K562 (cell line): ENCODE data around the gene BAD. TPM values are rescaled to one million over a fixed set of nuclear protein-coding genes. Genes with fewer than 3 reads are reported as not detected.

Experiments used
- ASH1L ChIP-seq: fragments of 450-650 bp; IDR thresholded peaks from 2 replicates; pipeline ENCODE4 v1.6.1; 2018; ENCODE audit warnings: borderline replicate concordance, mild to moderate bottlenecking, low read depth; ENCODE audit not compliant: partially characterized antibody
- COPS2 ChIP-seq: fragments of 450-650 bp; conservative IDR thresholded peaks from 2 replicates; pipeline ENCODE4 v1.6.1; 2016; ENCODE audit warnings: mild to moderate bottlenecking, moderate library complexity
- GATAD2A ChIP-seq: fragments of 450-650 bp; IDR thresholded peaks from 2 replicates; pipeline ENCODE4 v1.6.1; 2017
- NCOA1 ChIP-seq: fragments of 450-650 bp; IDR thresholded peaks from 2 replicates; pipeline ENCODE4 v1.6.1; 2016; ENCODE audit warnings: low read depth
- NEUROD1 ChIP-seq: fragments of 150-350 bp; IDR thresholded peaks from 2 replicates; pipeline ENCODE4 v1.6.1; 2014; ENCODE audit warnings: borderline replicate concordance, low read length, low read depth; ENCODE audit not compliant: partially characterized antibody
- PTTG1 ChIP-seq: fragments of 450-650 bp; IDR thresholded peaks from 2 replicates; pipeline ENCODE4 v1.6.1; 2016; ENCODE audit warnings: low read depth, mild to moderate bottlenecking, missing genetic modification characterization, missing compliant biosample characterization
- SAP30 ChIP-seq: fragments of 200-600 bp; sonication (generic); IDR thresholded peaks from 2 replicates; pipeline ENCODE4 v1.6.1; 2012; ENCODE audit warnings: borderline replicate concordance, low read depth, mild to moderate bottlenecking, moderate library complexity, low read length, control low read depth, inconsistent platforms; ENCODE audit not compliant: insufficient read depth, poor library complexity, severe bottlenecking
- SMARCE1 ChIP-seq: fragments of 450-650 bp; IDR thresholded peaks from 2 replicates; pipeline ENCODE4 v1.7.1; 2016; ENCODE audit warnings: mild to moderate bottlenecking
- ZNF696 ChIP-seq: fragments of 250-450 bp; sonication (Bioruptor Pico); conservative IDR thresholded peaks from 2 replicates; pipeline ENCODE4 v1.4.0; 2020; ENCODE audit warnings: mild to moderate bottlenecking, moderate library complexity
- polyA plus RNA-seq, 8 experiments: library from polyadenylated mRNA; depleted of rRNA in 4 of 8; stranded (reverse) in 5 of 8; unstranded in 3 of 8; fragments of >200 nt; fragmentation: Nextera tagmentation in 2 of 8; fragmentation: Illumina TruSeq in 1 of 8; extraction: Ambion mirVana in 2 of 8; extraction: Trizol in 1 of 8; gene quantifications; 2 replicates each; pipeline versions ENCODE4 v1.2.1 to v1.2.3, GENCODE V29; 2011 to 2014; ENCODE audit warnings: inconsistent platforms in 1 of 8, missing spikeins in 1 of 8
- total RNA-seq, 7 experiments: library from RNA; depleted of rRNA in 6 of 7; stranded (reverse); fragments of >200 nt in 6 of 7; fragmentation: Illumina TruSeq in 2 of 7; extraction: Trizol in 2 of 7; gene quantifications; 2 replicates each; pipeline versions ENCODE4 v1.2.1 to v1.2.3, GENCODE V29; 2011 to 2021; ENCODE audit warnings: low replicate concordance in 1 of 7
- TF ChIP-seq, protein P1 (sequence below), 2 experiments: fragments of 150-350 bp in 1 of 2; IDR thresholded peaks; 2 replicates each; pipeline ENCODE4 v1.6.1; 2012 to 2016; ENCODE audit warnings: low read depth in 2 of 2, low read length in 2 of 2, mild to moderate bottlenecking in 1 of 2, moderate library complexity in 1 of 2
- TF ChIP-seq, protein P2 (sequence below), 2 experiments: fragments of 450-650 bp in 1 of 2; sonication (generic) in 1 of 2; formaldehyde crosslinking in 1 of 2; IDR thresholded peaks; 2 replicates each; pipeline versions ENCODE4 v1.7.1 to v1.9.0; 2016 to 2022; ENCODE audit warnings: inconsistent platforms in 1 of 2, mild to moderate bottlenecking in 1 of 2, missing genetic modification reagents in 1 of 2
- TF ChIP-seq, protein P3 (sequence below): fragments of 250-450 bp; sonication (Bioruptor Pico); IDR thresholded peaks from 2 replicates; pipeline ENCODE4 v1.8.0; 2022; ENCODE audit warnings: inconsistent platforms, mild to moderate bottlenecking, moderate library complexity, borderline replicate concordance

The BAD gene
- total and polyA plus RNA-seq, 9 of the 15 experiments (the other 6 are each of a cell fraction or from before 2014, with no cell fraction given), result 0.61 to 45.6 (median 11.8) TPM

DNA sequence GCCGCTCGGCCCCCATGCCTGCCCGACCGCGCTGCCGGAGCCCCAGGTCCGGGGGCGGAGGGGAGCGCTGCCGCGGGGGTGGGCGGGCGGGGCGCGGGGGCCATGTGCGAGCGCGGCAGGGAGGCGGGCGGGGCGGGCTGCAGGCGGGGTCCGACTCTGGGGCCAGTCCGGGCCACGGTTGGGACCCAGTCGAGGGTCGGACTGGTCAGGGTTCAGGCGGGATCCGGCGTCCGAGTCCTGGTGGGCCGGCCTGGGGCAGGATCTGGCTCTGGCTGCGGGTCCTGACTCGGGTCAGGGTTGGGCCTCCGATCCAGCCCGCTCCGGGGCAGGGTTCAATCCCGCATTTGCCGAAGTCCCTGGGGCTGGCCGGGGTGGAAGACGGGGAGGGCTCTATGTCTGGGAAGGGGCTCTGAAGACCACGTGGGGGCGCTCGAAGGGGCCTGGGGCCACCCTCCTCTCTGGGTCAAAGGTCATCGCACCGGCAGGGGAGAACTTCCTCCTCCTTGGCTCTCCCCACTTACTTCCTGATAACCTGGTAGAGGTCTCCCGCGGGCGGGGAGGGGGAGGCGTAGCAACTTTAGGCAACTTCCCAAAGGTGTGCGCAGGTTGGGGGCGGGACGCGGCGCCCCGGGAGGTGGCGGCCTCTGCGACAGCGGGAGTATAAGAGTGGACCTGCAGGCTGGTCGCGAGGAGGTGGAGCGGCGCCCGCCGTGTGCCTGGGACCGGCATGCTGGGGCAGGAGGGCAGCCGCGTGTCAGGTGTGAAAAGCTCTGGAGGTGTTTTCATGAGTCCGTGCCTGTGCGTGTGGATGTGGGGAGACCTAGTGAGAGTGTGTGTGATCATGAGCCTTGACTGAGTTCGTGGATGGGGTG is 21.5 kb upstream of the BAD start (continued):
- TF ChIP-seq, protein P1, sequence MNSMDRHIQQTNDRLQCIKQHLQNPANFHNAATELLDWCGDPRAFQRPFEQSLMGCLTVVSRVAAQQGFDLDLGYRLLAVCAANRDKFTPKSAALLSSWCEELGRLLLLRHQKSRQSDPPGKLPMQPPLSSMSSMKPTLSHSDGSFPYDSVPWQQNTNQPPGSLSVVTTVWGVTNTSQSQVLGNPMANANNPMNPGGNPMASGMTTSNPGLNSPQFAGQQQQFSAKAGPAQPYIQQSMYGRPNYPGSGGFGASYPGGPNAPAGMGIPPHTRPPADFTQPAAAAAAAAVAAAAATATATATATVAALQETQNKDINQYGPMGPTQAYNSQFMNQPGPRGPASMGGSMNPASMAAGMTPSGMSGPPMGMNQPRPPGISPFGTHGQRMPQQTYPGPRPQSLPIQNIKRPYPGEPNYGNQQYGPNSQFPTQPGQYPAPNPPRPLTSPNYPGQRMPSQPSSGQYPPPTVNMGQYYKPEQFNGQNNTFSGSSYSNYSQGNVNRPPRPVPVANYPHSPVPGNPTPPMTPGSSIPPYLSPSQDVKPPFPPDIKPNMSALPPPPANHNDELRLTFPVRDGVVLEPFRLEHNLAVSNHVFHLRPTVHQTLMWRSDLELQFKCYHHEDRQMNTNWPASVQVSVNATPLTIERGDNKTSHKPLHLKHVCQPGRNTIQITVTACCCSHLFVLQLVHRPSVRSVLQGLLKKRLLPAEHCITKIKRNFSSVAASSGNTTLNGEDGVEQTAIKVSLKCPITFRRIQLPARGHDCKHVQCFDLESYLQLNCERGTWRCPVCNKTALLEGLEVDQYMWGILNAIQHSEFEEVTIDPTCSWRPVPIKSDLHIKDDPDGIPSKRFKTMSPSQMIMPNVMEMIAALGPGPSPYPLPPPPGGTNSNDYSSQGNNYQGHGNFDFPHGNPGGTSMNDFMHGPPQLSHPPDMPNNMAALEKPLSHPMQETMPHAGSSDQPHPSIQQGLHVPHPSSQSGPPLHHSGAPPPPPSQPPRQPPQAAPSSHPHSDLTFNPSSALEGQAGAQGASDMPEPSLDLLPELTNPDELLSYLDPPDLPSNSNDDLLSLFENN (IDR thresholded peaks at IDR 0.05; ENCODE audit: low read depth in 2 of 2, low read length in 2 of 2), result no peak
- TF ChIP-seq ZNF696 (CRISPR knock-in tag), result no peak
- TF ChIP-seq, protein P2, sequence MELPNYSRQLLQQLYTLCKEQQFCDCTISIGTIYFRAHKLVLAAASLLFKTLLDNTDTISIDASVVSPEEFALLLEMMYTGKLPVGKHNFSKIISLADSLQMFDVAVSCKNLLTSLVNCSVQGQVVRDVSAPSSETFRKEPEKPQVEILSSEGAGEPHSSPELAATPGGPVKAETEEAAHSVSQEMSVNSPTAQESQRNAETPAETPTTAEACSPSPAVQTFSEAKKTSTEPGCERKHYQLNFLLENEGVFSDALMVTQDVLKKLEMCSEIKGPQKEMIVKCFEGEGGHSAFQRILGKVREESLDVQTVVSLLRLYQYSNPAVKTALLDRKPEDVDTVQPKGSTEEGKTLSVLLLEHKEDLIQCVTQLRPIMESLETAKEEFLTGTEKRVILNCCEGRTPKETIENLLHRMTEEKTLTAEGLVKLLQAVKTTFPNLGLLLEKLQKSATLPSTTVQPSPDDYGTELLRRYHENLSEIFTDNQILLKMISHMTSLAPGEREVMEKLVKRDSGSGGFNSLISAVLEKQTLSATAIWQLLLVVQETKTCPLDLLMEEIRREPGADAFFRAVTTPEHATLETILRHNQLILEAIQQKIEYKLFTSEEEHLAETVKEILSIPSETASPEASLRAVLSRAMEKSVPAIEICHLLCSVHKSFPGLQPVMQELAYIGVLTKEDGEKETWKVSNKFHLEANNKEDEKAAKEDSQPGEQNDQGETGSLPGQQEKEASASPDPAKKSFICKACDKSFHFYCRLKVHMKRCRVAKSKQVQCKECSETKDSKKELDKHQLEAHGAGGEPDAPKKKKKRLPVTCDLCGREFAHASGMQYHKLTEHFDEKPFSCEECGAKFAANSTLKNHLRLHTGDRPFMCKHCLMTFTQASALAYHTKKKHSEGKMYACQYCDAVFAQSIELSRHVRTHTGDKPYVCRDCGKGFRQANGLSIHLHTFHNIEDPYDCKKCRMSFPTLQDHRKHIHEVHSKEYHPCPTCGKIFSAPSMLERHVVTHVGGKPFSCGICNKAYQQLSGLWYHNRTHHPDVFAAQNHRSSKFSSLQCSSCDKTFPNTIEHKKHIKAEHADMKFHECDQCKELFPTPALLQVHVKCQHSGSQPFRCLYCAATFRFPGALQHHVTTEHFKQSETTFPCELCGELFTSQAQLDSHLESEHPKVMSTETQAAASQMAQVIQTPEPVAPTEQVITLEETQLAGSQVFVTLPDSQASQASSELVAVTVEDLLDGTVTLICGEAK (IDR thresholded peaks at IDR 0.05), result peak; percentile 60; the same call in 1 of the 2 replicates
- TF ChIP-seq, protein P2 (CRISPR knock-in tag; IDR thresholded peaks at IDR 0.05), result no peak
- TF ChIP-seq ASH1L, result no peak
- TF ChIP-seq PTTG1 (tag), result no peak
- TF ChIP-seq NCOA1, result no peak
- TF ChIP-seq NEUROD1, result no peak
- peak; percentile 44; the same call in 1 of the 2 replicates for TF ChIP-seq GATAD2A
- TF ChIP-seq SAP30, result peak; percentile 56
- no peak for TF ChIP-seq COPS2
- TF ChIP-seq, protein P3, sequence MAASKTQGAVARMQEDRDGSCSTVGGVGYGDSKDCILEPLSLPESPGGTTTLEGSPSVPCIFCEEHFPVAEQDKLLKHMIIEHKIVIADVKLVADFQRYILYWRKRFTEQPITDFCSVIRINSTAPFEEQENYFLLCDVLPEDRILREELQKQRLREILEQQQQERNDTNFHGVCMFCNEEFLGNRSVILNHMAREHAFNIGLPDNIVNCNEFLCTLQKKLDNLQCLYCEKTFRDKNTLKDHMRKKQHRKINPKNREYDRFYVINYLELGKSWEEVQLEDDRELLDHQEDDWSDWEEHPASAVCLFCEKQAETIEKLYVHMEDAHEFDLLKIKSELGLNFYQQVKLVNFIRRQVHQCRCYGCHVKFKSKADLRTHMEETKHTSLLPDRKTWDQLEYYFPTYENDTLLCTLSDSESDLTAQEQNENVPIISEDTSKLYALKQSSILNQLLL (CRISPR knock-in tag), result no peak
- TF ChIP-seq SMARCE1, result no peak
